SK-N-SH (cell line): ENCODE results near the gene RNF148. TPM values are rescaled to one million over a fixed set of nuclear protein-coding genes. Genes with fewer than 3 reads are reported as not detected.

Source experiments
- CTCF ChIA-PET: fragments of 300-600, 350-600 bp; formaldehyde crosslinking; extraction: SDS; loops from one replicate; lab custom pipeline; 2021; lab: Yijun Ruan, JAX
- POLR2A ChIA-PET: fragments of 350-600 bp; sonication (Branson Sonifier 250); formaldehyde crosslinking; extraction: SDS; loops from one replicate; lab custom pipeline; 2020; ENCODE audit warnings: antibody characterized with exemption, inconsistent platforms; lab: Yijun Ruan, JAX
- DNase-seq: peaks from one replicate; pipeline ENCODE4 v3.0.0; 2012
- H2AFZ ChIP-seq: fragments of 200-600 bp; sonication (generic); 2 replicates; pipeline ENCODE4 v1.8.1; 2016; ENCODE audit warnings: antibody characterized with exemption, mild to moderate bottlenecking, low read depth
- H3F3A ChIP-seq: fragments of 200-600 bp; sonication (generic); replicated peaks from 2 replicates; pipeline ENCODE3; 2016; ENCODE audit warnings: antibody characterized with exemption, mild to moderate bottlenecking; ENCODE audit not compliant: insufficient read depth
- H3K27ac ChIP-seq, 2 experiments: fragments of 200-500 bp in 1 of 2; fragments of 200-600 bp in 1 of 2; sonication (Bioruptor generic) in 1 of 2; sonication (generic), shearing (Covaris generic) in 1 of 2; 2 replicates each; pipeline versions ENCODE4 v1.5.1 to v1.6.1; 2014 to 2016; ENCODE audit warnings: low read depth in 2 of 2, inconsistent platforms in 1 of 2, low read length in 1 of 2, mild to moderate bottlenecking in 1 of 2, mixed read lengths in 1 of 2
- H3K27me3 ChIP-seq: fragments of 200-600 bp; sonication (generic), shearing (Covaris generic); 2 replicates; pipeline ENCODE4 v1.6.1; 2016; ENCODE audit warnings: mixed run types; ENCODE audit not compliant: insufficient read depth
- H3K36me3 ChIP-seq, 2 experiments: fragments of 200-500 bp in 1 of 2; fragments of 200-600 bp in 1 of 2; sonication (Bioruptor generic) in 1 of 2; sonication (generic) in 1 of 2; replicated peaks in 1 of 2; 2 replicates each; pipeline versions ENCODE3 to v1.5.1; 2014 to 2016; ENCODE audit warnings: low read length in 1 of 2, mild to moderate bottlenecking in 1 of 2; ENCODE audit not compliant: insufficient read depth in 2 of 2, control insufficient read depth in 1 of 2
- H3K4me1 ChIP-seq, 2 experiments: fragments of 200-500 bp in 1 of 2; fragments of 200-600 bp in 1 of 2; sonication (Bioruptor generic) in 1 of 2; sonication (generic), shearing (Covaris generic) in 1 of 2; 2 replicates each; pipeline versions ENCODE4 v1.5.1 to v1.6.1; 2014 to 2016; ENCODE audit warnings: low read depth in 1 of 2, low read length in 1 of 2, mixed run types in 1 of 2; ENCODE audit not compliant: insufficient read depth in 2 of 2, control insufficient read depth in 1 of 2
- H3K4me2 ChIP-seq: fragments of 200-600 bp; sonication (generic), shearing (Covaris generic); 2 replicates; pipeline ENCODE4 v1.6.1; 2017; ENCODE audit warnings: mixed run types
- H3K4me3 ChIP-seq, 2 experiments: fragments of 200-500 bp in 1 of 2; fragments of 200-600 bp in 1 of 2; sonication (Bioruptor generic) in 1 of 2; sonication (generic), shearing (Covaris generic) in 1 of 2; 2 replicates each; pipeline versions ENCODE4 v1.5.1 to v1.8.1; 2014 to 2016; ENCODE audit warnings: low read depth in 2 of 2, inconsistent platforms in 1 of 2, low read length in 1 of 2, mild to moderate bottlenecking in 1 of 2, mixed read lengths in 1 of 2, moderate library complexity in 1 of 2
- H3K79me2 ChIP-seq: fragments of 200-600 bp; sonication (generic); 2 replicates; pipeline ENCODE4 v1.8.1; 2017; ENCODE audit warnings: mild to moderate bottlenecking; ENCODE audit not compliant: insufficient read depth
- H3K9ac ChIP-seq: fragments of 200-600 bp; sonication (generic); 2 replicates; pipeline ENCODE4 v1.6.1; 2017; ENCODE audit warnings: mixed run types
- H3K9me2 ChIP-seq: fragments of 200-600 bp; sonication (generic); 2 replicates; pipeline ENCODE4 v1.6.1; 2017; ENCODE audit warnings: mixed run types
- H3K9me3 ChIP-seq: fragments of 200-600 bp; sonication (generic); 2 replicates; pipeline ENCODE4 v1.6.1; 2017; ENCODE audit warnings: mixed run types, mild to moderate bottlenecking, moderate library complexity
- H4K20me1 ChIP-seq: fragments of 200-600 bp; sonication (generic); 2 replicates; pipeline ENCODE4 v1.6.1; 2017; ENCODE audit warnings: mild to moderate bottlenecking, mixed run types; ENCODE audit not compliant: insufficient read depth
- CHD2 ChIP-seq: fragments of 150-350 bp; IDR thresholded peaks from 2 replicates; pipeline ENCODE4 v1.6.1; 2018; ENCODE audit warnings: low read length; ENCODE audit not compliant: partially characterized antibody
- ELF1 ChIP-seq: IDR thresholded peaks from 2 replicates; pipeline ENCODE4 v1.4.0; 2012
- EP300 ChIP-seq, 2 experiments: IDR thresholded peaks; 2 replicates each; pipeline versions ENCODE4 v1.4.0 to v1.6.1; 2012; ENCODE audit warnings: borderline replicate concordance in 1 of 2, low read depth in 1 of 2, low read length in 1 of 2
- EZH2phosphoT487 ChIP-seq: fragments of 200-600 bp; sonication (generic); IDR thresholded peaks from 2 replicates; pipeline ENCODE4 v1.6.1; 2017; ENCODE audit warnings: low read depth, mixed run types, mild to moderate bottlenecking, antibody characterized with exemption, moderate library complexity, borderline replicate concordance
- FOSL2 ChIP-seq: IDR thresholded peaks from 2 replicates; pipeline ENCODE4 v1.4.0; 2012; ENCODE audit warnings: low read depth, mild to moderate bottlenecking, moderate library complexity, borderline replicate concordance
- GATA2 ChIP-seq: sonication (generic); formaldehyde crosslinking; IDR thresholded peaks from 2 replicates; pipeline ENCODE4 v1.5.0; 2020; ENCODE audit warnings: mild to moderate bottlenecking, missing genetic modification reagents
- MXI1 ChIP-seq: IDR thresholded peaks from 2 replicates; pipeline ENCODE4 v1.6.1; 2012; ENCODE audit warnings: mild to moderate bottlenecking, low read depth, low read length, improper control_type of control experiment
- NFIC ChIP-seq: IDR thresholded peaks from 2 replicates; pipeline ENCODE4 v1.4.0; 2012; ENCODE audit warnings: borderline replicate concordance
- NRF1 ChIP-seq: IDR thresholded peaks from 2 replicates; pipeline ENCODE4 v1.6.1; 2012; ENCODE audit warnings: low read depth, mild to moderate bottlenecking, low read length
- PBX3 ChIP-seq: IDR thresholded peaks from 2 replicates; pipeline ENCODE4; 2012
- POLR2AphosphoS5 ChIP-seq: IDR thresholded peaks from 2 replicates; pipeline ENCODE4 v1.6.1; 2012; ENCODE audit warnings: low read depth, low read length
- RCOR1 ChIP-seq: fragments of 150-350 bp; IDR thresholded peaks from 2 replicates; pipeline ENCODE4 v1.6.1; 2017; ENCODE audit warnings: antibody characterized with exemption, low read length
- SMC3 ChIP-seq: IDR thresholded peaks from 2 replicates; pipeline ENCODE4 v1.6.1; 2012; ENCODE audit warnings: low read depth, low read length, improper control_type of control experiment
- TEAD4 ChIP-seq: IDR thresholded peaks from 2 replicates; pipeline ENCODE4 v1.4.0; 2012; ENCODE audit warnings: mild to moderate bottlenecking, borderline replicate concordance; ENCODE audit not compliant: insufficient read depth
- ZBTB33 ChIP-seq: IDR thresholded peaks from 2 replicates; pipeline ENCODE4 v1.4.0; 2012; ENCODE audit warnings: low read depth, borderline replicate concordance
- WGBS: methylation state at CpG from one replicate; pipeline ENCODE4 v1.1.6; 2017; ENCODE audit warnings: low lambda C conversion rate; 5-methylcytosine and 5-hydroxymethylcytosine counted together
- polyA plus RNA-seq, 3 experiments: library from polyadenylated mRNA; depleted of rRNA; stranded (reverse); fragments of >200 nt; gene quantifications; 2 replicates each; pipeline ENCODE4 v1.2.3, GENCODE V29; 2012
- TF ChIP-seq, protein P1 (sequence below): IDR thresholded peaks from 2 replicates; pipeline ENCODE4 v1.6.1; 2012; ENCODE audit warnings: mild to moderate bottlenecking, low read depth, low read length, moderate library complexity
- TF ChIP-seq, protein P2 (sequence below): IDR thresholded peaks from 2 replicates; pipeline ENCODE4 v1.4.0; 2012; ENCODE audit warnings: low read depth, borderline replicate concordance

Gene RNF148
- polyA plus RNA-seq, 1 of the 3 experiments (the other 2 are of a cell fraction): not detected

DNA sequence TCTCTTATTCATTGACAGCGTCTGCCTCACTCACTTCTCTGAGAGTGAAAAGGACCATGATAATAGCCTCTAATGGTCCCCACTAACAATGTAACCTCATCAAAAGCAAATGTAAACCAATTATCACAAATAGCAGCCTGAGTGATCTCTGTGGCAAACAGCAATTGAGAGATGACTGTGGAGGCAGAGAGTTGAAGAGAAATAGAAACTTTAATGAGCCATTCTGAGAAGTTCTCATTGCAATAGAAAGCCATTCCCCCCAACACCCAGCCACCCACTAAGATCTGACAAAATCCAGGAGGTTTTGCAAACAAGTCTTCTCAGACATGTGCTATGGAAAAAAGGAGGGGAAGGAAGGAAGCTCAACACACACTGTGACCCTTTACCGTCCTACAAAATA, 44.2 kb upstream of the RNF148 start (continued):
- TF ChIP-seq, protein P1, sequence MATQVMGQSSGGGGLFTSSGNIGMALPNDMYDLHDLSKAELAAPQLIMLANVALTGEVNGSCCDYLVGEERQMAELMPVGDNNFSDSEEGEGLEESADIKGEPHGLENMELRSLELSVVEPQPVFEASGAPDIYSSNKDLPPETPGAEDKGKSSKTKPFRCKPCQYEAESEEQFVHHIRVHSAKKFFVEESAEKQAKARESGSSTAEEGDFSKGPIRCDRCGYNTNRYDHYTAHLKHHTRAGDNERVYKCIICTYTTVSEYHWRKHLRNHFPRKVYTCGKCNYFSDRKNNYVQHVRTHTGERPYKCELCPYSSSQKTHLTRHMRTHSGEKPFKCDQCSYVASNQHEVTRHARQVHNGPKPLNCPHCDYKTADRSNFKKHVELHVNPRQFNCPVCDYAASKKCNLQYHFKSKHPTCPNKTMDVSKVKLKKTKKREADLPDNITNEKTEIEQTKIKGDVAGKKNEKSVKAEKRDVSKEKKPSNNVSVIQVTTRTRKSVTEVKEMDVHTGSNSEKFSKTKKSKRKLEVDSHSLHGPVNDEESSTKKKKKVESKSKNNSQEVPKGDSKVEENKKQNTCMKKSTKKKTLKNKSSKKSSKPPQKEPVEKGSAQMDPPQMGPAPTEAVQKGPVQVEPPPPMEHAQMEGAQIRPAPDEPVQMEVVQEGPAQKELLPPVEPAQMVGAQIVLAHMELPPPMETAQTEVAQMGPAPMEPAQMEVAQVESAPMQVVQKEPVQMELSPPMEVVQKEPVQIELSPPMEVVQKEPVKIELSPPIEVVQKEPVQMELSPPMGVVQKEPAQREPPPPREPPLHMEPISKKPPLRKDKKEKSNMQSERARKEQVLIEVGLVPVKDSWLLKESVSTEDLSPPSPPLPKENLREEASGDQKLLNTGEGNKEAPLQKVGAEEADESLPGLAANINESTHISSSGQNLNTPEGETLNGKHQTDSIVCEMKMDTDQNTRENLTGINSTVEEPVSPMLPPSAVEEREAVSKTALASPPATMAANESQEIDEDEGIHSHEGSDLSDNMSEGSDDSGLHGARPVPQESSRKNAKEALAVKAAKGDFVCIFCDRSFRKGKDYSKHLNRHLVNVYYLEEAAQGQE: no peak
- TF ChIP-seq EP300 (IDR thresholded peaks at IDR 0.05; ENCODE audit: borderline replicate concordance in 1 of 2, low read depth in 1 of 2, low read length in 1 of 2): no peak
- no peak for TF ChIP-seq GATA2
- no peak for TF ChIP-seq POLR2AphosphoS5
- no peak for TF ChIP-seq EZH2phosphoT487
- TF ChIP-seq, all 33 proteins: peak for 0

- Histone ChIP-seq H3K4me1 (no peaks in the 10 kb centered on the region), H3K9ac (no peak overlapping the region), H3K9me2 (no peaks in the 10 kb centered on the region), H3F3A (no peaks in the 10 kb centered on the region), H3K4me3 (no peak overlapping the region), H2AFZ (no peak overlapping the region), H3K27ac (no peak overlapping the region)
- CTCF ChIA-PET: no interaction called here
- no peak for DNase-seq
- POLR2A ChIA-PET: no interaction called here
- TF ChIP-seq EZH2phosphoT487: no peak
- no peak for TF ChIP-seq NRF1
- TF ChIP-seq TEAD4: no peak
- TF ChIP-seq NFIC: no peak
- TF ChIP-seq, all 33 proteins: peak for 0
- Histone ChIP-seq H3K4me2 (no peak overlapping the region), H3K79me2 (no peaks in the 10 kb centered on the region), H3K36me3 (no peaks in the 10 kb centered on the region), H4K20me1 (no peaks in the 10 kb centered on the region), H3K9me3 (no peaks in the 10 kb centered on the region), H3K27me3 (no peaks in the 10 kb centered on the region)
Measured at GRCh38 chr7:122743211-122743610, 40.5 kb upstream of the RNF148 start.

GRCh38 chr7:122738947-122739346, 36.2 kb upstream of the RNF148 start:
- CTCF ChIA-PET: no interaction called here
- Histone ChIP-seq H3F3A (no peaks in the 10 kb centered on the region), H3K79me2 (no peaks in the 10 kb centered on the region)
- TF ChIP-seq NRF1 (no peak), RCOR1 (no peak), POLR2AphosphoS5 (no peak), FOSL2 (no peak), MXI1 (no peak), ZBTB33 (no peak), ELF1 (no peak), EP300 (IDR thresholded peaks at IDR 0.05; ENCODE audit: borderline replicate concordance in 1 of 2, low read depth in 1 of 2, low read length in 1 of 2) (no peak), SMC3 (no peak), PBX3 (no peak), CHD2 (no peak)
- TF ChIP-seq, protein P2, sequence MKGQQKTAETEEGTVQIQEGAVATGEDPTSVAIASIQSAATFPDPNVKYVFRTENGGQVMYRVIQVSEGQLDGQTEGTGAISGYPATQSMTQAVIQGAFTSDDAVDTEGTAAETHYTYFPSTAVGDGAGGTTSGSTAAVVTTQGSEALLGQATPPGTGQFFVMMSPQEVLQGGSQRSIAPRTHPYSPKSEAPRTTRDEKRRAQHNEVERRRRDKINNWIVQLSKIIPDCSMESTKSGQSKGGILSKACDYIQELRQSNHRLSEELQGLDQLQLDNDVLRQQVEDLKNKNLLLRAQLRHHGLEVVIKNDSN: no peak
- TF ChIP-seq, all 33 proteins: peak for 0
- H3K9me3 ChIP-seq: no peaks in the 10 kb centered on the region
- H3K9ac ChIP-seq: no peak overlapping the region
- no peaks in the 10 kb centered on the region for H4K20me1 ChIP-seq
- no peak overlapping the region for H3K27ac ChIP-seq
- H3K36me3 ChIP-seq: no peaks in the 10 kb centered on the region
- no peak for DNase-seq
- H3K9me2 ChIP-seq: no peaks in the 10 kb centered on the region
- no peaks in the 10 kb centered on the region for H3K4me1 ChIP-seq
- H2AFZ ChIP-seq: no peak overlapping the region
- H3K4me2 ChIP-seq: no peak overlapping the region
- H3K4me3 ChIP-seq: no peak overlapping the region
- POLR2A ChIA-PET: no interaction called here
- WGBS: 15% methylated on average over 2 of the region's 2 CpGs
- H3K27me3 ChIP-seq: no peaks in the 10 kb centered on the region
